HCT116 (cell line): Measurements from ENCODE around the gene GOLGA2. TPM values are rescaled to one million over a fixed set of nuclear protein-coding genes. Genes with fewer than 3 reads are reported as not detected.

Source experiments
- ATAC-seq: fragments of 200-7000 bp; cut with Tn5 transposase; 2 replicates; pipeline ENCODE4 v1.9.1; 2020; ENCODE audit warnings: mild to moderate bottlenecking, moderate library complexity
- BruUV-seq: library from RNA; stranded (reverse); fragments of 400-500 nt; replicated peaks from 2 replicates; lab custom pipeline; 2021; lab: Mats Ljungman, UMichigan
- CTCF ChIA-PET: fragments of 300-600 bp; sonication (Branson Sonifier 250); formaldehyde crosslinking; loops from one replicate; lab custom pipeline; 2021; ENCODE audit warnings: antibody characterized with exemption; lab: Charles Lee
- POLR2A ChIA-PET: fragments of 300-600, 350-600 bp; sonication (Branson Sonifier 250); formaldehyde crosslinking; loops from one replicate; lab custom pipeline; 2021; ENCODE audit warnings: antibody characterized with exemption; lab: Charles Lee
- RAD21 ChIA-PET, 2 experiments: fragments of 300-600 bp; sonication (Branson Sonifier 250); formaldehyde crosslinking; loops; one replicate each; lab custom pipeline; 2023; ENCODE audit warnings: low total read pairs in 2 of 2; ENCODE audit not compliant: uncharacterized antibody in 2 of 2, unreplicated experiment in 2 of 2, low non-redundant PET in 1 of 2; lab: Charles Lee
- DNase-seq: peaks from one replicate; pipeline ENCODE4 v3.0.0-alpha.2; 2010; ENCODE audit warnings: low read depth, low spot score
- H2AFZ ChIP-seq: fragments of 200-600 bp; shearing (Covaris generic), sonication (generic); 2 replicates; pipeline ENCODE4 v1.6.1; 2017; ENCODE audit warnings: low read depth, mixed run types, mixed read lengths, antibody characterized with exemption, low read length; ENCODE audit not compliant: poor library complexity, severe bottlenecking
- H3K27ac ChIP-seq: 2 replicates; pipeline ENCODE4 v1.5.1; 2012; ENCODE audit warnings: low read depth, low read length
- H3K27me3 ChIP-seq: fragments of 200-600 bp; sonication (generic); 2 replicates; pipeline ENCODE4 v1.6.1; 2016; ENCODE audit warnings: mixed run types, low read length, mixed read lengths; ENCODE audit not compliant: insufficient read depth
- H3K36me3 ChIP-seq, 2 experiments: fragments of 200-500 bp in 1 of 2; fragments of 200-600 bp in 1 of 2; sonication (Bioruptor generic) in 1 of 2; sonication (generic) in 1 of 2; 2 replicates each; pipeline versions ENCODE4 v1.5.1 to v1.6.1; 2014 to 2016; ENCODE audit warnings: low read length in 2 of 2, inconsistent platforms in 1 of 2, mixed read lengths in 1 of 2, mixed run types in 1 of 2; ENCODE audit not compliant: insufficient read depth in 2 of 2, control insufficient read depth in 1 of 2
- H3K4me1 ChIP-seq, 2 experiments: fragments of 200-600 bp in 1 of 2; sonication (generic) in 1 of 2; 2 replicates each; pipeline versions ENCODE4 v1.5.1 to v1.6.1; 2012 to 2017; ENCODE audit warnings: low read length in 2 of 2, inconsistent platforms in 1 of 2, mild to moderate bottlenecking in 1 of 2, mixed read lengths in 1 of 2, mixed run types in 1 of 2, moderate library complexity in 1 of 2; ENCODE audit not compliant: insufficient read depth in 2 of 2, control insufficient read depth in 1 of 2
- H3K4me2 ChIP-seq: fragments of 200-600 bp; sonication (generic); 2 replicates; pipeline ENCODE4 v1.6.1; 2017; ENCODE audit warnings: mixed run types, low read length, mixed read lengths
- H3K4me3 ChIP-seq, 2 experiments: fragments of 200-600 bp in 1 of 2; sonication (generic) in 1 of 2; replicated peaks in 1 of 2; 2 replicates each; pipeline ENCODE4 v1.5.1; 2011 to 2016; ENCODE audit warnings: low read length in 2 of 2, control low read depth in 1 of 2, low read depth in 1 of 2, mild to moderate bottlenecking in 1 of 2, mixed read lengths in 1 of 2, mixed run types in 1 of 2
- H3K79me2 ChIP-seq: fragments of 200-600 bp; sonication (generic); 2 replicates; pipeline ENCODE4 v1.6.1; 2017; ENCODE audit warnings: mild to moderate bottlenecking, mixed run types, low read length, moderate library complexity, mixed read lengths; ENCODE audit not compliant: insufficient read depth
- H3K9ac ChIP-seq: fragments of 200-600 bp; sonication (generic); 2 replicates; pipeline ENCODE4 v1.6.1; 2016; ENCODE audit warnings: low read length, mixed read lengths
- H3K9me2 ChIP-seq: fragments of 200-600 bp; sonication (generic), shearing (Covaris generic); 2 replicates; pipeline ENCODE4 v1.6.1; 2017; ENCODE audit warnings: mixed run types, mild to moderate bottlenecking, moderate library complexity; ENCODE audit not compliant: insufficient read depth
- H3K9me3 ChIP-seq, 2 experiments: fragments of 200-500 bp in 1 of 2; fragments of 200-600 bp in 1 of 2; sonication (Bioruptor generic) in 1 of 2; sonication (generic) in 1 of 2; 2 replicates each; pipeline ENCODE4 v1.6.1; 2014 to 2017; ENCODE audit warnings: low read length in 2 of 2, mixed read lengths in 2 of 2, inconsistent platforms in 1 of 2, low read depth in 1 of 2, mild to moderate bottlenecking in 1 of 2, mixed run types in 1 of 2, moderate library complexity in 1 of 2; ENCODE audit not compliant: control insufficient read depth in 1 of 2, insufficient read depth in 1 of 2
- H4K20me1 ChIP-seq: fragments of 200-600 bp; sonication (generic), shearing (Covaris generic); 2 replicates; pipeline ENCODE4 v1.6.1; 2017; ENCODE audit warnings: mixed run types, mild to moderate bottlenecking, moderate library complexity; ENCODE audit not compliant: insufficient read depth
- ATF3 ChIP-seq: IDR thresholded peaks from 2 replicates; pipeline ENCODE4 v1.6.1; 2012
- CBX3 ChIP-seq: IDR thresholded peaks from 2 replicates; pipeline ENCODE4 v1.6.1; 2012; ENCODE audit warnings: low read depth
- CEBPB ChIP-seq: IDR thresholded peaks from 2 replicates; pipeline ENCODE4 v1.6.1; 2012; ENCODE audit warnings: low read depth
- EGR1 ChIP-seq: IDR thresholded peaks from 2 replicates; pipeline ENCODE4 v1.6.1; 2012; ENCODE audit warnings: low read depth
- EZH2phosphoT487 ChIP-seq: fragments of 200-600 bp; IDR thresholded peaks from 2 replicates; pipeline ENCODE4 v1.6.1; 2018; ENCODE audit warnings: antibody characterized with exemption, borderline replicate concordance
- MAX ChIP-seq: IDR thresholded peaks from 2 replicates; pipeline ENCODE4 v1.6.1; 2012
- POLR2A ChIP-seq: IDR thresholded peaks from 2 replicates; pipeline ENCODE4 v1.7.0; 2011; ENCODE audit warnings: borderline replicate concordance; ENCODE audit not compliant: insufficient read depth, insufficient read length; ENCODE audit errors: extremely low read depth
- RAD21 ChIP-seq: IDR thresholded peaks from 2 replicates; pipeline ENCODE4 v1.6.1; 2012; ENCODE audit warnings: low read depth, mild to moderate bottlenecking
- SIN3A ChIP-seq: IDR thresholded peaks from 2 replicates; pipeline ENCODE4 v1.6.1; 2012; ENCODE audit warnings: low read depth
- SRF ChIP-seq: IDR thresholded peaks from 2 replicates; pipeline ENCODE4 v1.6.1; 2012; ENCODE audit warnings: low read depth
- YY1 ChIP-seq: IDR thresholded peaks from 2 replicates; pipeline ENCODE4 v1.6.1; 2011; ENCODE audit warnings: low read length, low read depth, moderate library complexity, mild to moderate bottlenecking; ENCODE audit not compliant: insufficient replicate concordance; ENCODE audit errors: extremely low read depth
- ZBTB33 ChIP-seq: IDR thresholded peaks from 2 replicates; pipeline ENCODE4 v1.6.1; 2011; ENCODE audit warnings: mild to moderate bottlenecking, low read length, moderate library complexity; ENCODE audit not compliant: insufficient replicate concordance; ENCODE audit errors: extremely low read depth
- ZFX ChIP-seq: fragments of 450-650 bp; IDR thresholded peaks from 2 replicates; pipeline ENCODE4 v1.6.1; 2017
- ZNF274 ChIP-seq: fragments of 200-500 bp; sonication (Bioruptor generic); IDR thresholded peaks from 2 replicates; pipeline ENCODE4 v1.6.1; 2014; ENCODE audit warnings: mild to moderate bottlenecking, low read depth, low read length, inconsistent platforms
- intact Hi-C: fragments of 100-400 bp; cut with micrococcal nuclease; formaldehyde crosslinking; loops from 2 replicates; pipeline ENCODE4 v1.10.0; 2022
- total RNA-seq: library from RNA; stranded (reverse); gene quantifications from one replicate; pipeline ENCODE4 v1.2.1, GENCODE V29; 2021; ENCODE audit not compliant: unreplicated experiment

GOLGA2 gene
- total RNA-seq, 1 experiment from 2014 or later = 67.0 TPM

- TF ChIP-seq ATF3 (no peak), ZNF274 (no peak), MAX (no peak), EZH2phosphoT487 (no peak), YY1 (no peak), RAD21 (no peak)
These were observed 32.4 kb downstream of the GOLGA2 start (continued) for GRCh38 chr9:128243215-128244018.

- no peaks in the 10 kb centered on the region for H3K9me2 ChIP-seq
- ATAC-seq (no peak), DNase-seq (no peak)
- no peaks in the 10 kb centered on the region for H3K4me1 ChIP-seq
- no peaks in the 10 kb centered on the region for H3K9me3 ChIP-seq
- ChIA-PET POLR2A (no interaction called here), RAD21 (no interaction called here), CTCF (no interaction called here)
- intact Hi-C loops = no loop called here
- TF ChIP-seq SRF (no peak), CEBPB (no peak), EZH2phosphoT487 (no peak), ZBTB33 (no peak), YY1 (no peak), MAX (no peak), RAD21 (no peak), SIN3A (no peak), ATF3 (no peak), EGR1 (no peak), POLR2A (no peak), ZFX (no peak), CBX3 (no peak)
- no TSS peak for BruUV-seq
- no peak overlapping the region for H2AFZ ChIP-seq
- no peaks in the 10 kb centered on the region for H3K79me2 ChIP-seq
- H3K27me3 ChIP-seq = no peaks in the 10 kb centered on the region
- H3K27ac ChIP-seq = no peak overlapping the region
- H3K36me3 ChIP-seq = no peaks in the 10 kb centered on the region
- H3K4me3 ChIP-seq = no peak overlapping the region
- no peak overlapping the region for H3K4me2 ChIP-seq
- H4K20me1 ChIP-seq = no peaks in the 10 kb centered on the region
- H3K9ac ChIP-seq = no peak overlapping the region
These were observed 33.0 kb downstream of the GOLGA2 start for GRCh38 chr9:128242828-128243214.
